HG03565 (cell line): ENCODE data around the gene HDAC1.

Experiments used
- ATAC-seq: cut with Tn5 transposase; IDR thresholded peaks from one replicate; pipeline ENCODE4 v1.9.1; 2021; ENCODE audit warnings: mild to moderate bottlenecking, moderate library complexity; ENCODE audit not compliant: unreplicated experiment

The HDAC1 gene

DNA sequence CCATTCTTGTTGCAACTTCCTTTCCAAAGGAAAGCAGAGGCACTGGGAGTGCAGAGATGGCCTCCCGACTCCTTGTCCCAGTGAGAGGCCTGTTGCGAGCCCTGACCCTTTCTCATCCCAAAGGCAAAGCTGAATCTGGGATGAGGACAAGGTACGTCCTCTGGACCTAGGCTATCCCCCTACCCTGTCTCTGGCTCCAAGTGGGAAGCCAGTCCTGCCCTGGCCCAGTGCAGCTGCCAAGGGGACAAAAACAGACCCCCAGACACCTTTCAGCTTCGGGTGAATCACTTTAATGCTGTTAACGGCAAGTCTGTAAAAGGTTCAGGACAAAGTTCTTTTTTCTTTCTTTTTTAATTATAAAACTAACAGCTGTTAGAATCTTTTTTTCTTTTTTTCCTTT, 73.0 kb downstream of the HDAC1 start:
- no peak for ATAC-seq

DNA sequence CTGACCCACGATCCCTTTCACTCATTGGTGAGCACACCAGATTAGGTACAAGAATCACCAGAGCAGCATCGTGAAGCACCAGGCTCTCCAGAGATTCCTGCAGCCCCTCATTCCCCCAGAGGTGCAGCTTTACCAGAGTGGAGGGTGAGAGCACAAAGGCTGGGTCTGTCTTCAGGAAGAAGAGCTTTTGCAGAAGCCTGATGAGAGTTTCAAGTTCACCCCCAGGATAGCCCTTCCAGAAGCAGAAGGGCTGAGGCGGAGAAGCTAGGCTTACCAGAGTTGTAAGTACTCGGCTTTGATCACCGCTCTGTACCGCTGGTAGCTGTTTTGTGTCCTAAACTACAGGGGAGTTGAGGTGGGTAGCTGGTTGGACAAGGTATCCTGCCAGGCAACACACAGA, 73.6 kb downstream of the HDAC1 start:
- ATAC-seq: no peak

DNA sequence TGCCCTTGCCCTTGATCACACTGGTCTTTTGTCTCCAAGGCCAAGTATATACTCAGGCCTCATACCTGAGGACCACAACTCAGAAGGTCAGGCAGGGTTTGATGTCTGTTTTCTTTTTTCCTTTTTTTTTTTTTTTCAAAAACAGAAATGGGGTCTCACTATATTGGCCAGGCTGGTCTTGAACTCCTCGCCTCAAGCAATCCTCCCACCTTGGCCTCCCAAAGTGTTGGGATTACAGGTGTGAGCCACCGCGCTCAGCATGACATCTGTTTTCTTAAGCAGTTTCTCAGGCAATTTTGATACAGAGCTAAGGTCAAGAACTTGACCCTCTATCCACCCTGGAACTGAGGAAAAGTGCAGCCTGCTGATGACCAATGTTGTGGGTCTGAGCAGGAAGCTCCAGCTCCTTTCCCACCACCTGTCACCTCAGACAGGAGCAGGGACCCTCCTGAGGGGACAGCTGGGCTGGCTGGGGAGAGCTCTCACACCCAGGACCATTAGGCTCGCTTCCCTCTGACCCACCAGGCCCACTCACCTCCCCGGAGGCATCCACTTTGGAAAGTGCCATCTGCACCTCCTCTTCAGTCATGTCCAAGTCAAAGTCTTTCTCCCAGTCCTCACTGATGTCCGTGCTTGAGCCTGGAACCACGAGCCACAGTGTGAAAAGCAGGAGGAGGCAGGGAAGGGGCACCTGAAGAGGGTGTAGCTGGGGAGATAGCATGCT, 76.2 kb downstream of the HDAC1 start:
- ATAC-seq: no peak

DNA sequence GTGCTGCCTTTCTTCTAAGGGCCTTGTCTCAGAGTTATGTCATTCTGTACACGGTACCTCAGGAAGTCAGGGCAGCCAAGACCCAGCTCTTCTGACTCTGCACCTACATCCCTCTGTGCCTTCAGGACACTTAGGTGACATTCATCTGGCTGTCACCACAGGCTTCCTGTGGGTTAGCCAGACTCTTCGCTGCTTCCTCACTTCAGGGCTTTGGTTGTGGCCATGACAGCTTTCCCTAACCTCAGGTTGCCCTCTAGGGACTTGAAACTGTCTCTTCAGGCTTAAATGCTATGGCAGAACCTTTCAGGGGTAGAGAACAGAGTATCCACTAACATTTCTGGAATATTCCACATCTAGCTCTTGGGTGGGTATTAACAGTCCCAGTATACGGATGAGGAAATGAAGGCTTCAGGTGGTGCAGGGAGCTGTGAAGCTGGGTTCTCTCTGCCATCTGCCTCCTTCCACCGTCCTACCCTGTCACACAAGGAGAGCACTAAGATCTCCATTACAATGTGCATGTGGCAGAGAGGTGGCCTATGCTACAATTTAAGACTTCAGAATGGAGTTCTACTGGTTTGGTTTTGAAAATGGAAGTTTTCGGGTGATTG, 80.4 kb downstream of the HDAC1 start:
- no peak for ATAC-seq

DNA sequence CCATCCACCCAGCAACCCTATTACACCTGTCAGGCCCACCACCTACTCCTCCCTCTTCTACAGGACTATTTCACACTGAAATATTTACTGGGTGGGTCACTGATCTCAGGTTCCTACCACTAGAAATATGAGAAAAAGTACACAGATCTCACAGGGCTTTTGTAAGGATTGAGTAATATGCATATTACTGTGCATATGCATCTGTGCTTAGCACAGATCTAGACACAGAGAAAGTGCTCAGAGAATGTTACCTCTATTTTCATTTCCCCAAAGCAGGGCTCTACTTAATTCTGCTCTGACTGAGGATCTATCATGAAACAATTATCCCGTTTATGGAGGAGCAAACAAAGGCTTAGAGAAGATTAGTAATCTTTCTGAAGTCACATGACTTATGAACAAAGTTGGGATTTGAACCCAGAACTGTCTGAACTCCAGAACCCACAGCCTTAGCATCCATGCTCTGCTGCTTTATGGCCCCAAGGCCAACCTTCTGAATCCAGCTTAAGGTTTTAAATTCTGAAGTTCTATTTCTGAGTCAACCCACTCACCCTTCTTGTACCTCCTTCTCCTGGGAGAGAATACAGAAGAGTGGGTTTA, 82.2 kb downstream of the HDAC1 start:
- ATAC-seq: no peak

DNA sequence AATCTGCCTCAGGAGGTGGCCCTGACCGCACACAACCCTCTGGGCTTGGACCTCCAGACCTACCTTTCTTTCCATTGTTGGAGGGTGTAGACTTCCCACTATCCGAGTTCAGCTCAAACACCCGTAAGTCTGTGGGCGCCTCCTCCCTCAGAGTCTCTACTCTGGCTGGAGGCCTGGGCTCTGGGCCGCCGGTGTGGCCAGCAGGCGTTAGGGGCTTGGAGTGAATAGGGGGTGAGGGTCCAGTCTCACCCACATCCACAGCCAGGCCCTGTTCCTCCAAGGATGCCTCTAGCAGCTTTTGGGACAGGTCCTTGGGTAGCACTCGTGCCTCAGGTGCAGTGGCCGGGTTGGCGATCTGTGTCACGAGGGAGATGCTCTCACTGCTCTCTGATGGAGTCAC, 84.3 kb downstream of the HDAC1 start:
- ATAC-seq: no peak

DNA sequence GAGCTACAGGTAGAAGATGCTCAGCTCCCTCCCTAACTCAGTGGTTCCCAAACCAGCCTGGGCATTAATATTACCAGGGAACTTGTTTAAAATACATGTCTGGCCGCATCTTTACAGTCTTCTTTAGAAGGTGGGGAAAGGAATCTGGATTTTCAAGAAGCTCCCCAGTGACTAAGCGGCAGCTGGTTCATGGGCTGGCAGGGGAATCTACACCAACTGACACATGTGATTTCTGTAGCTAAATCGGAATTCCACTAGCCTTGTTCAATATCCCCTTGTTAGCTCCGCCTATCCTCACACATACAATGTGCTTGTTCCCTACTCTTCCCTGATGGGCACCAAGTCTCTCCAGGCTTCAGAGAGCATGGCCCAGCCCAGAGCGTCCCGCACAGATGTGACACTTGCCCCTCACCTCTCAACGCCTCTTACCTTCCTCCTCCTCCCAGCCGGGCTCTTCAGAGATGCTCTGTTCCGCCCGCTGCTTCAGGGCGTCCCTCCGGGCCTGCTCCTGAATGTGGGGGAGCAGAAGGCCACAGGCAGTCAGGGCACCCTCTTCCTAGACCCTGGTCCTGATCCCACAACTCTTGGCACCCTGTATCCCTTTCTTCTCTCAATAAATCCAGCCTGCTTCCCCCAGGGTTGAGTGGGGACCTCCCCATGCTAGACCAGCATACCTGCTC, 85.8 kb downstream of the HDAC1 start:
- no peak for ATAC-seq

DNA sequence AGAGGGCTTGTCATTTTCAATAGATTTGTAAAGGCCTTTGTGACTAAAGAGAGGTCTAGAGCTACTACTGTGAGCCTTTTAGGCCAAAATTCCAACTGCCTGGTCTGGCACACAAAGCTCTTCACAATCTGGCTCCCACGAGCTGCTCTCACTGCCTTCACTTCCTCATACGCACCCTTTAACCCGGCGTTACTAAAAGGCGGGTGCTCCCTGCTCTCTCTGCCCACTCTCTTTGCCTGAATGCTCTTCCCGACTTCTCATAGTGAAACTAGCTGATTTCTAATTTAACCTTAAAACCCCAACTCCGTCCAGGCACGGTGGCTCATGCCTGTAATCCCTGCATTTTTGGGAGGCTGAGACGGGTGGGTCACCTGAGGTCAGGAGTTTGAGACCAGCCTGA, 88.2 kb downstream of the HDAC1 start:
- no peak for ATAC-seq
